ENCODE data around the gene ANKRD34A. TPM values are rescaled to one million over a fixed set of nuclear protein-coding genes. Genes with fewer than 3 reads are reported as not detected.

Gene ANKRD34A
- total and polyA plus RNA-seq, 2 of the 13 experiments (the other 11 are each of a cell fraction or from before 2014, with no cell fraction given), result 0.05 to 0.07 TPM

DNA sequence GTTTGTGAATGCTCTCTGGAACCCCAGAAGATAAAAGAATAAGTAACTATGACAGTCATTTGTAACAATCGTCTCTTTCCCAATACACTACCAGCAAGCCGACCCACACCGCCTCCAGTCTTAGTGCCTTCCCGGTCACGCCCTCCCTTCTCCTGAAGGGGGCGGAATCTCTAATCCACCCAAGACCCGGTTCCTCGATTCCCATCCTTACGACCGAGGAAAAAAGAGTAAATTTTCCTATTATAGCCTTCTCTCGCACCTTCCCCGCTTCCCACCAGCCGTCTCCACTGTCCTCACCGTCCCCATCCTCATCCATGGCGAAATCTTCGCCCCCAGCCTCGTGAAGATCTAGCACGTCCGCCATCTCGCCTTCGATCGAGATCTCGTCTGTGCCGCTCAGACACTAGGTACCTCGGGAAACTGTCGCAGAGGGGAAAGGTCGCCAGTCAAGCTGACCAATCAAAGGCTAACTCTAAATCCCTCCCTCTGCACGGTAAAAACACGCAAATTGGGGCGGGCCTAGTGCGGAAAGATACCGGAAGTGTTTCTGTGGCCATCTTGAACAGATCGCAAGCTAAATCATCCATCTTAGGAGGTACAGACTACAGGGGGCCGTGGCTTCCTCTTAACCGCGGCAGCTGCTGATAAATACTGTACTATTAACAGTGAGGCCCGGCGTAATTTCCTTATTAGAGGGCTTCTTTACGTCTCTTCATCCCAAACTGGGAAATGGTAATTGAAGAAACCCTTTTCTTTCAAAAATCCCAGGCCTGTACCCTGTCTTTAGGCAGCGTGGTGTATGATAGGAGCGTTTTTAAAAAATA, 37.1 kb downstream of the ANKRD34A start, which contains the start of gene RBM8A (continued):
- no peak for TF ChIP-seq WIZ (CRISPR knock-in tag; IDR thresholded peaks at IDR 0.05)
- TF ChIP-seq, protein P1, sequence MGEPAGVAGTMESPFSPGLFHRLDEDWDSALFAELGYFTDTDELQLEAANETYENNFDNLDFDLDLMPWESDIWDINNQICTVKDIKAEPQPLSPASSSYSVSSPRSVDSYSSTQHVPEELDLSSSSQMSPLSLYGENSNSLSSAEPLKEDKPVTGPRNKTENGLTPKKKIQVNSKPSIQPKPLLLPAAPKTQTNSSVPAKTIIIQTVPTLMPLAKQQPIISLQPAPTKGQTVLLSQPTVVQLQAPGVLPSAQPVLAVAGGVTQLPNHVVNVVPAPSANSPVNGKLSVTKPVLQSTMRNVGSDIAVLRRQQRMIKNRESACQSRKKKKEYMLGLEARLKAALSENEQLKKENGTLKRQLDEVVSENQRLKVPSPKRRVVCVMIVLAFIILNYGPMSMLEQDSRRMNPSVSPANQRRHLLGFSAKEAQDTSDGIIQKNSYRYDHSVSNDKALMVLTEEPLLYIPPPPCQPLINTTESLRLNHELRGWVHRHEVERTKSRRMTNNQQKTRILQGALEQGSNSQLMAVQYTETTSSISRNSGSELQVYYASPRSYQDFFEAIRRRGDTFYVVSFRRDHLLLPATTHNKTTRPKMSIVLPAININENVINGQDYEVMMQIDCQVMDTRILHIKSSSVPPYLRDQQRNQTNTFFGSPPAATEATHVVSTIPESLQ (CRISPR knock-in tag; conservative IDR thresholded peaks at IDR 0.05), result no peak
- no peak for TF ChIP-seq XRCC5 (optimal IDR thresholded peaks at IDR 0.05; ENCODE audit: low read length)
- peak; percentile 15; the same call in 1 of the 2 replicates for TF ChIP-seq JUN (CRISPR knock-in tag; IDR thresholded peaks at IDR 0.05)
- TF ChIP-seq ZGPAT (CRISPR knock-in tag; IDR thresholded peaks at IDR 0.05), result peak; percentile 51; the same call in 1 of the 2 replicates
- TF ChIP-seq, protein P2, sequence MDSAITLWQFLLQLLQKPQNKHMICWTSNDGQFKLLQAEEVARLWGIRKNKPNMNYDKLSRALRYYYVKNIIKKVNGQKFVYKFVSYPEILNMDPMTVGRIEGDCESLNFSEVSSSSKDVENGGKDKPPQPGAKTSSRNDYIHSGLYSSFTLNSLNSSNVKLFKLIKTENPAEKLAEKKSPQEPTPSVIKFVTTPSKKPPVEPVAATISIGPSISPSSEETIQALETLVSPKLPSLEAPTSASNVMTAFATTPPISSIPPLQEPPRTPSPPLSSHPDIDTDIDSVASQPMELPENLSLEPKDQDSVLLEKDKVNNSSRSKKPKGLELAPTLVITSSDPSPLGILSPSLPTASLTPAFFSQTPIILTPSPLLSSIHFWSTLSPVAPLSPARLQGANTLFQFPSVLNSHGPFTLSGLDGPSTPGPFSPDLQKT (CRISPR knock-in tag; IDR thresholded peaks at IDR 0.05; ENCODE audit: borderline replicate concordance), result no peak
- no peak for TF ChIP-seq SNAPC5 (CRISPR knock-in tag; IDR thresholded peaks at IDR 0.05; ENCODE audit: borderline replicate concordance)
- peak; percentile 69; the same call in 1 of the 2 replicates for TF ChIP-seq MXD4 (CRISPR knock-in tag; IDR thresholded peaks at IDR 0.05)
- peak; percentile 62; the same call in 1 of the 2 replicates for TF ChIP-seq POLR2AphosphoS2 (IDR thresholded peaks at IDR 0.05; ENCODE audit: low read depth, low read length)
- no peak for TF ChIP-seq EED (CRISPR knock-in tag; IDR thresholded peaks at IDR 0.05)
- TF ChIP-seq NR2F6 (IDR thresholded peaks at IDR 0.05), result peak; percentile 60
- TF ChIP-seq NR2F6 (CRISPR knock-in tag; IDR thresholded peaks at IDR 0.05), result peak; percentile 85
- TF ChIP-seq CBX5 (CRISPR knock-in tag; IDR thresholded peaks at IDR 0.05; ENCODE audit: borderline replicate concordance), result peak; percentile 48; the same call in 1 of the 2 replicates
- TF ChIP-seq RBM39 (IDR thresholded peaks at IDR 0.05; ENCODE audit: low read depth, low read length, poor library complexity, severe bottlenecking), result peak; percentile 47
- TF ChIP-seq, protein P3, sequence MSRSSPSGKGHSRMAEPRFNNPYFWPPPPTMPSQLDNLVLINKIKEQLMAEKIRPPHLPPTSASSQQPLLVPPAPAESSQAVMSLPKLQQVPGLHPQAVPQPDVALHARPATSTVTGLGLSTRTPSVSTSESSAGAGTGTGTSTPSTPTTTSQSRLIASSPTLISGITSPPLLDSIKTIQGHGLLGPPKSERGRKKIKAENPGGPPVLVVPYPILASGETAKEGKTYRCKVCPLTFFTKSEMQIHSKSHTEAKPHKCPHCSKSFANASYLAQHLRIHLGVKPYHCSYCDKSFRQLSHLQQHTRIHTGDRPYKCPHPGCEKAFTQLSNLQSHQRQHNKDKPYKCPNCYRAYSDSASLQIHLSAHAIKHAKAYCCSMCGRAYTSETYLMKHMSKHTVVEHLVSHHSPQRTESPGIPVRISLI (CRISPR knock-in tag; IDR thresholded peaks at IDR 0.05; ENCODE audit: borderline replicate concordance), result no peak
- no peak for TF ChIP-seq ZFP36 (IDR thresholded peaks at IDR 0.05; ENCODE audit: borderline replicate concordance, low read depth, low read length, partially characterized antibody)
- TF ChIP-seq, protein P4, sequence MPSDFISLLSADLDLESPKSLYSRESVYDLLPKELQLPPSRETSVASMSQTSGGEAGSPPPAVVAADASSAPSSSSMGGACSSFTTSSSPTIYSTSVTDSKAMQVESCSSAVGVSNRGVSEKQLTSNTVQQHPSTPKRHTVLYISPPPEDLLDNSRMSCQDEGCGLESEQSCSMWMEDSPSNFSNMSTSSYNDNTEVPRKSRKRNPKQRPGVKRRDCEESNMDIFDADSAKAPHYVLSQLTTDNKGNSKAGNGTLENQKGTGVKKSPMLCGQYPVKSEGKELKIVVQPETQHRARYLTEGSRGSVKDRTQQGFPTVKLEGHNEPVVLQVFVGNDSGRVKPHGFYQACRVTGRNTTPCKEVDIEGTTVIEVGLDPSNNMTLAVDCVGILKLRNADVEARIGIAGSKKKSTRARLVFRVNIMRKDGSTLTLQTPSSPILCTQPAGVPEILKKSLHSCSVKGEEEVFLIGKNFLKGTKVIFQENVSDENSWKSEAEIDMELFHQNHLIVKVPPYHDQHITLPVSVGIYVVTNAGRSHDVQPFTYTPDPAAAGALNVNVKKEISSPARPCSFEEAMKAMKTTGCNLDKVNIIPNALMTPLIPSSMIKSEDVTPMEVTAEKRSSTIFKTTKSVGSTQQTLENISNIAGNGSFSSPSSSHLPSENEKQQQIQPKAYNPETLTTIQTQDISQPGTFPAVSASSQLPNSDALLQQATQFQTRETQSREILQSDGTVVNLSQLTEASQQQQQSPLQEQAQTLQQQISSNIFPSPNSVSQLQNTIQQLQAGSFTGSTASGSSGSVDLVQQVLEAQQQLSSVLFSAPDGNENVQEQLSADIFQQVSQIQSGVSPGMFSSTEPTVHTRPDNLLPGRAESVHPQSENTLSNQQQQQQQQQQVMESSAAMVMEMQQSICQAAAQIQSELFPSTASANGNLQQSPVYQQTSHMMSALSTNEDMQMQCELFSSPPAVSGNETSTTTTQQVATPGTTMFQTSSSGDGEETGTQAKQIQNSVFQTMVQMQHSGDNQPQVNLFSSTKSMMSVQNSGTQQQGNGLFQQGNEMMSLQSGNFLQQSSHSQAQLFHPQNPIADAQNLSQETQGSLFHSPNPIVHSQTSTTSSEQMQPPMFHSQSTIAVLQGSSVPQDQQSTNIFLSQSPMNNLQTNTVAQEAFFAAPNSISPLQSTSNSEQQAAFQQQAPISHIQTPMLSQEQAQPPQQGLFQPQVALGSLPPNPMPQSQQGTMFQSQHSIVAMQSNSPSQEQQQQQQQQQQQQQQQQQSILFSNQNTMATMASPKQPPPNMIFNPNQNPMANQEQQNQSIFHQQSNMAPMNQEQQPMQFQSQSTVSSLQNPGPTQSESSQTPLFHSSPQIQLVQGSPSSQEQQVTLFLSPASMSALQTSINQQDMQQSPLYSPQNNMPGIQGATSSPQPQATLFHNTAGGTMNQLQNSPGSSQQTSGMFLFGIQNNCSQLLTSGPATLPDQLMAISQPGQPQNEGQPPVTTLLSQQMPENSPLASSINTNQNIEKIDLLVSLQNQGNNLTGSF (CRISPR knock-in tag; IDR thresholded peaks at IDR 0.05), result no peak
- no peak for TF ChIP-seq ZNF282 (IDR thresholded peaks at IDR 0.05; ENCODE audit: partially characterized antibody)
